Loucy (cell line): ENCODE data around the gene TAF4B.

ENCODE experiments used
- H2AFZ ChIP-seq: fragments of 200-600 bp; sonication (generic); 2 replicates; pipeline ENCODE4 v1.6.0; 2016; ENCODE audit warnings: antibody characterized with exemption, mild to moderate bottlenecking, low read length, moderate library complexity
- H3F3A ChIP-seq: fragments of 200-600 bp; 2 replicates; pipeline ENCODE4 v1.6.0; 2016; ENCODE audit warnings: antibody characterized with exemption, low read depth, mild to moderate bottlenecking
- H3K27me3 ChIP-seq: fragments of 200-600 bp; sonication (generic); 2 replicates; pipeline ENCODE4 v1.6.1; 2014; ENCODE audit warnings: low read length, mild to moderate bottlenecking; ENCODE audit not compliant: insufficient read depth, poor library complexity, severe bottlenecking
- H3K36me3 ChIP-seq: fragments of 200-600 bp; sonication (generic); 2 replicates; pipeline ENCODE4 v1.6.1; 2016; ENCODE audit warnings: low read length; ENCODE audit not compliant: insufficient read depth
- H3K4me1 ChIP-seq: fragments of 200-600 bp; sonication (generic); 2 replicates; pipeline ENCODE4 v1.5.1; 2014; ENCODE audit warnings: low read length, mild to moderate bottlenecking; ENCODE audit not compliant: insufficient read depth, poor library complexity, severe bottlenecking
- H3K4me2 ChIP-seq: fragments of 200-600 bp; sonication (generic); 2 replicates; pipeline ENCODE4 v1.6.0; 2014; ENCODE audit warnings: antibody characterized with exemption, low read length, low read depth, mild to moderate bottlenecking; ENCODE audit not compliant: poor library complexity, severe bottlenecking
- H3K4me3 ChIP-seq: fragments of 200-600 bp; sonication (generic); 2 replicates; pipeline ENCODE4 v1.5.1; 2014; ENCODE audit warnings: low read length, mild to moderate bottlenecking, mixed read lengths; ENCODE audit not compliant: poor library complexity, severe bottlenecking
- H3K79me2 ChIP-seq: fragments of 200-600 bp; sonication (generic); 2 replicates; pipeline ENCODE4 v1.6.1; 2014; ENCODE audit warnings: low read length; ENCODE audit not compliant: insufficient read depth
- H3K9ac ChIP-seq: fragments of 200-600 bp; sonication (generic); 2 replicates; pipeline ENCODE4 v1.6.0; 2014; ENCODE audit warnings: mild to moderate bottlenecking, low read depth, low read length, moderate library complexity; ENCODE audit not compliant: poor library complexity, severe bottlenecking
- H3K9me2 ChIP-seq: fragments of 200-600 bp; sonication (generic); replicated peaks from 2 replicates; pipeline ENCODE4 v1.6.1; 2016; ENCODE audit warnings: low read depth, low read length, mixed read lengths
- H3K9me3 ChIP-seq: fragments of 200-600 bp; sonication (generic); 2 replicates; pipeline ENCODE4 v1.6.1; 2014; ENCODE audit warnings: mild to moderate bottlenecking, antibody characterized with exemption, low read length, low read depth; ENCODE audit not compliant: insufficient read depth
- H4K20me1 ChIP-seq: fragments of 200-600 bp; sonication (generic); 2 replicates; pipeline ENCODE4 v1.6.0; 2014; ENCODE audit warnings: antibody characterized with exemption, low read length, mild to moderate bottlenecking; ENCODE audit not compliant: insufficient read depth, poor library complexity, severe bottlenecking
- CTCF ChIP-seq: fragments of 200-600 bp; sonication (generic); conservative IDR thresholded peaks from 2 replicates; pipeline ENCODE4 v1.5.1; 2014; ENCODE audit warnings: mild to moderate bottlenecking, antibody characterized with exemption, low read length
- EZH2phosphoT487 ChIP-seq: fragments of 200-600 bp; IDR thresholded peaks from 2 replicates; pipeline ENCODE4 v1.6.1; 2018; ENCODE audit warnings: antibody characterized with exemption, mild to moderate bottlenecking, moderate library complexity, borderline replicate concordance

Gene TAF4B

DNA sequence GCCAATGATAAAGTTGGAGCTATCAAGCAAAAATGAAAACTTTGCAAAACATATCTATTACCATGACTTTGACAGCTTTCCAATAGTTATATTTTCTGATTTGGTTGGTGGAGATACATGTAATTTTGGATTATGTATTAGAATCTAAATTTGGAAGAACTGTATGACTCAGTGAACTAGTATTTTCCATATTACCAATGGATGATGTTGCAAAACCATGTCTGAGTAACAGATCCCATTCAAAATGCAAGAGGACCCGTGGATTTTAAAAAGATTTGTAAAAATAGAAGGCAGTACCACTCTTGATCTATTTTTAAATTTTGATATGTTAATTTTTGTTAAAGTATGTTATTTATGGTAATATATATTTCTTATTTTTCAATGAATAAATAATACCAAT lies 83.0 kb downstream of the TAF4B start:
- H3K4me2 ChIP-seq: no peak overlapping the region
- H3K36me3 ChIP-seq: no peaks in the 10 kb centered on the region; the same call in 1 of the 2 replicates
- no peak overlapping the region for H3K4me3 ChIP-seq
- H3K4me1 ChIP-seq: peaks cover 20% of the 10 kb centered on the region
- H4K20me1 ChIP-seq: no peaks in the 10 kb centered on the region
- no peak for TF ChIP-seq CTCF
- no peak for TF ChIP-seq EZH2phosphoT487
- no peak overlapping the region for H2AFZ ChIP-seq
- H3K9ac ChIP-seq: no peak overlapping the region
- H3F3A ChIP-seq: no peaks in the 10 kb centered on the region
- H3K9me2 ChIP-seq: no peaks in the 10 kb centered on the region
- no peaks in the 10 kb centered on the region for H3K9me3 ChIP-seq
- H3K27me3 ChIP-seq: no peaks in the 10 kb centered on the region
- H3K79me2 ChIP-seq: no peaks in the 10 kb centered on the region

- Histone ChIP-seq H3K79me2 (no peaks in the 10 kb centered on the region), H3K27me3 (no peaks in the 10 kb centered on the region), H3F3A (no peaks in the 10 kb centered on the region), H3K9me3 (no peaks in the 10 kb centered on the region), H2AFZ (no peak overlapping the region), H3K4me3 (no peak overlapping the region), H3K36me3 (peaks cover 2% of the 10 kb centered on the region), H4K20me1 (no peaks in the 10 kb centered on the region), H3K4me1 (peaks cover 26% of the 10 kb centered on the region), H3K9ac (no peak overlapping the region), H3K9me2 (no peaks in the 10 kb centered on the region), H3K4me2 (no peak overlapping the region)
- TF ChIP-seq EZH2phosphoT487: no peak
- TF ChIP-seq CTCF: peak; percentile 21; the same call in 1 of the 2 replicates
Measured at GRCh38 chr18:26312199-26312598, 86.0 kb downstream of the TAF4B start.

GRCh38 chr18:26317398-26317797 lies 91.2 kb downstream of the TAF4B start:
- H3K9ac ChIP-seq: no peak overlapping the region
- TF ChIP-seq EZH2phosphoT487: no peak
- TF ChIP-seq CTCF: no peak
- no peak overlapping the region for H3K4me3 ChIP-seq
- H3K9me2 ChIP-seq: no peaks in the 10 kb centered on the region
- H2AFZ ChIP-seq: no peak overlapping the region
- H4K20me1 ChIP-seq: no peaks in the 10 kb centered on the region
- no peaks in the 10 kb centered on the region for H3K9me3 ChIP-seq
- H3K4me2 ChIP-seq: no peak overlapping the region
- no peaks in the 10 kb centered on the region for H3K79me2 ChIP-seq
- H3F3A ChIP-seq: no peaks in the 10 kb centered on the region
- H3K36me3 ChIP-seq: peaks cover 7% of the 10 kb centered on the region
- no peaks in the 10 kb centered on the region for H3K27me3 ChIP-seq
- peaks cover 18% of the 10 kb centered on the region for H3K4me1 ChIP-seq
